GM18861 (cell line): Measurements from ENCODE around the gene PARD3.
"Not testable (repeated sequence)": the region's sequence is repeated elsewhere in the genome, so short reads cannot be mapped to it uniquely, and the experiment has no call there.

Experiments
- ATAC-seq: cut with Tn5 transposase; IDR thresholded peaks from one replicate; pipeline ENCODE4 v1.9.1; 2021; ENCODE audit not compliant: unreplicated experiment

The PARD3 gene

GRCh38 chr10:34717429-34717828 is 97.7 kb downstream of the PARD3 start:
- ATAC-seq = no peak

GRCh38 chr10:34716958-34717357 is 98.1 kb downstream of the PARD3 start:
- ATAC-seq = peak; percentile 83

- no peak for ATAC-seq
These were observed 98.9 kb downstream of the PARD3 start for GRCh38 chr10:34716234-34716633.

- no peak for ATAC-seq
These were observed 99.4 kb downstream of the PARD3 start for GRCh38 chr10:34715511-34716187.

GRCh38 chr10:34713875-34714274 is 101.2 kb downstream of the PARD3 start:
- ATAC-seq = no peak

- no peak for ATAC-seq
These were observed 103.6 kb downstream of the PARD3 start for GRCh38 chr10:34711500-34711899.

- no peak for ATAC-seq
These were observed 104.7 kb downstream of the PARD3 start for GRCh38 chr10:34710391-34710751.

- no peak for ATAC-seq
These were observed 105.3 kb downstream of the PARD3 start for GRCh38 chr10:34709637-34710390.

- ATAC-seq = no peak
These were observed 107.4 kb downstream of the PARD3 start for GRCh38 chr10:34707656-34708055.

- ATAC-seq = not testable (repeated sequence)
These were observed 108.1 kb downstream of the PARD3 start for GRCh38 chr10:34706992-34707391.

- ATAC-seq = no peak
These were observed 108.9 kb downstream of the PARD3 start for GRCh38 chr10:34706147-34706546.

GRCh38 chr10:34705563-34705962 is 109.5 kb downstream of the PARD3 start:
- no peak for ATAC-seq

GRCh38 chr10:34704526-34705184 is 110.4 kb downstream of the PARD3 start:
- ATAC-seq = no peak

GRCh38 chr10:34702982-34703381 is 112.1 kb downstream of the PARD3 start:
- ATAC-seq = no peak

- no peak for ATAC-seq
These were observed 112.8 kb downstream of the PARD3 start for GRCh38 chr10:34702093-34702937.

- ATAC-seq = no peak
These were observed 113.9 kb downstream of the PARD3 start for GRCh38 chr10:34701194-34701593.

GRCh38 chr10:34700752-34701151 is 114.3 kb downstream of the PARD3 start:
- not testable (repeated sequence) for ATAC-seq

- ATAC-seq = no peak
These were observed 115.1 kb downstream of the PARD3 start for GRCh38 chr10:34699904-34700517.

- ATAC-seq = no peak
These were observed 116.1 kb downstream of the PARD3 start for GRCh38 chr10:34698979-34699378.

GRCh38 chr10:34698248-34698831 is 116.8 kb downstream of the PARD3 start:
- no peak for ATAC-seq
